Testis (tissue), 2 donors: ENCODE measurements around the gene GPR17.

Source experiments
- CTCF ChIP-seq, 3 experiments: fragments of 450-650 bp in 2 of 3; fragments of 200-600 bp in 1 of 3; sonication (generic) in 1 of 3; IDR thresholded peaks; one replicate each; pipeline ENCODE4 v1.5.1; 2016 to 2019; ENCODE audit warnings: antibody characterized with exemption in 3 of 3, mild to moderate bottlenecking in 2 of 3, moderate library complexity in 1 of 3
- POLR2A ChIP-seq: fragments of 450-650 bp; IDR thresholded peaks from one replicate; pipeline ENCODE4 v1.6.1; 2017; ENCODE audit warnings: antibody characterized with exemption, mild to moderate bottlenecking, moderate library complexity

GRCh38 chr2:127630096-127630863, 15.7 kb upstream of the GPR17 start:
- TF ChIP-seq CTCF (IDR thresholded peaks at IDR 0.05) (no peak), POLR2A (no peak)
